Gastrocnemius medialis (tissue), 4 donors: ENCODE data around the gene SCN7A.

Experiments
- POLR2A ChIP-seq, 2 donors: fragments of 450-650 bp; IDR thresholded peaks; one replicate each; pipeline ENCODE4 v1.6.1; 2017; ENCODE audit warnings: antibody characterized with exemption in 2 of 2, mild to moderate bottlenecking in 2 of 2, moderate library complexity in 2 of 2
- TF ChIP-seq, protein P1 (sequence below), 5 experiments: fragments of 450-650 bp in 3 of 5; fragments of 200-600 bp in 2 of 5; sonication (generic) in 2 of 5; IDR thresholded peaks in 4 of 5; conservative IDR thresholded peaks in 1 of 5; 1 replicate in 4 of 5; 2 replicates in 1 of 5; pipeline ENCODE4 v1.5.1; 2016 to 2019; ENCODE audit warnings: antibody characterized with exemption in 5 of 5, mild to moderate bottlenecking in 3 of 5, moderate library complexity in 3 of 5

DNA sequence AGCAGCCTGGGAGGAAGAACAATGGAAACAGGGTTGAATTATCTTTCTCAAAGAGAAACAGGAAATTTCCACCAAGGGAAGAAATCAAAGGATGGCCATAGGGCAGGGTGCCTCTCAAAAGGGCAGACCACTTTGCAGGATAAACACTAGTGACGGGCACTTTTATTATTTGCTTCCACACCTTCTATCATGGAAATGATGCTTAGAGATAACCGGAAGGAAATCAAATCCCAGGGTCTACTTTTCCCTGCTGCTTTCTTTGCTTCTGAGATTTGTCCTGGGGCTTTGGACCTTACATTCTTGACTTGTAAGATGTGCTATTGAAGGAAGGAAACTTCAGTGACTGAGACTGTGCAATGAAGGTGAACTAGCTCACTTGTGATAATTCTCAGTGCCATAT lies 117.2 kb downstream of the SCN7A start:
- TF ChIP-seq, protein P1, sequence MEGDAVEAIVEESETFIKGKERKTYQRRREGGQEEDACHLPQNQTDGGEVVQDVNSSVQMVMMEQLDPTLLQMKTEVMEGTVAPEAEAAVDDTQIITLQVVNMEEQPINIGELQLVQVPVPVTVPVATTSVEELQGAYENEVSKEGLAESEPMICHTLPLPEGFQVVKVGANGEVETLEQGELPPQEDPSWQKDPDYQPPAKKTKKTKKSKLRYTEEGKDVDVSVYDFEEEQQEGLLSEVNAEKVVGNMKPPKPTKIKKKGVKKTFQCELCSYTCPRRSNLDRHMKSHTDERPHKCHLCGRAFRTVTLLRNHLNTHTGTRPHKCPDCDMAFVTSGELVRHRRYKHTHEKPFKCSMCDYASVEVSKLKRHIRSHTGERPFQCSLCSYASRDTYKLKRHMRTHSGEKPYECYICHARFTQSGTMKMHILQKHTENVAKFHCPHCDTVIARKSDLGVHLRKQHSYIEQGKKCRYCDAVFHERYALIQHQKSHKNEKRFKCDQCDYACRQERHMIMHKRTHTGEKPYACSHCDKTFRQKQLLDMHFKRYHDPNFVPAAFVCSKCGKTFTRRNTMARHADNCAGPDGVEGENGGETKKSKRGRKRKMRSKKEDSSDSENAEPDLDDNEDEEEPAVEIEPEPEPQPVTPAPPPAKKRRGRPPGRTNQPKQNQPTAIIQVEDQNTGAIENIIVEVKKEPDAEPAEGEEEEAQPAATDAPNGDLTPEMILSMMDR (IDR thresholded peaks at IDR 0.05 in 4 of 5, conservative IDR thresholded peaks at IDR 0.05 in 1 of 5): no peak
- TF ChIP-seq POLR2A (IDR thresholded peaks at IDR 0.05): no peak
